Measurements from ENCODE around the gene RECK. TPM values are rescaled to one million over a fixed set of nuclear protein-coding genes. Genes with fewer than 3 reads are reported as not detected.

RECK gene
- total RNA-seq, 4 donors from 2014 or later, result 7.1 to 20.0 (median 18.6) TPM

- Histone ChIP-seq H3K36me3 (no peaks in the 10 kb centered on the region), H3K9me3 (no peaks in the 10 kb centered on the region), H3K27ac (no peak overlapping the region), H3K27me3 (no peaks in the 10 kb centered on the region), H3K4me3 (replicated peaks in 1 of 3) (no peak overlapping the region), H3K4me1 (peaks cover 16 to 17% of the 10 kb centered on the region in 2 donors)
- 93% methylated on average over 7 of the region's 7 CpGs for WGBS, 2 donors
- TF ChIP-seq POLR2A (IDR thresholded peaks at IDR 0.05) (no peak), CTCF (IDR thresholded peaks at IDR 0.05) (no peak)
- intact Hi-C loops (cut with DNase I), result no loop called here
- no peak for DNase-seq
Observed at GRCh38 chr9:36121971-36122370, 85.3 kb downstream of the RECK start.

GRCh38 chr9:36123515-36123914 is 86.8 kb downstream of the RECK start:
- H3K36me3 ChIP-seq, result no peaks in the 10 kb centered on the region
- DNase-seq, result no peak
- intact Hi-C loops (cut with DNase I), result no loop called here

GRCh38 chr9:36125062-36125855 is 88.5 kb downstream of the RECK start:
- intact Hi-C loops (cut with DNase I), result no loop called here
- DNase-seq, result no peak
- 82 to 85% methylated on average over 10 of the region's 10 CpGs for WGBS, 2 donors
- H3K4me1 ChIP-seq, result no peaks in the 10 kb centered on the region
- H3K27me3 ChIP-seq, result no peaks in the 10 kb centered on the region
- H3K9me3 ChIP-seq, result no peaks in the 10 kb centered on the region
- no peaks in the 10 kb centered on the region for H3K36me3 ChIP-seq
- no peak for TF ChIP-seq POLR2A (IDR thresholded peaks at IDR 0.05)
- TF ChIP-seq CTCF (IDR thresholded peaks at IDR 0.05), result no peak
- no peak overlapping the region for H3K4me3 ChIP-seq (replicated peaks in 1 of 3)
- no peak overlapping the region for H3K27ac ChIP-seq

More at GRCh38 chr9:36123515-36123914, 86.8 kb downstream of the RECK start:
- Histone ChIP-seq H3K27me3 (no peaks in the 10 kb centered on the region), H3K4me1 (peaks cover 11 to 12% of the 10 kb centered on the region in 2 donors), H3K27ac (no peak overlapping the region), H3K9me3 (no peaks in the 10 kb centered on the region), H3K4me3 (replicated peaks in 1 of 3) (no peak overlapping the region)
- WGBS, 2 donors, result 97 to 99% methylated on average over 2 of the region's 2 CpGs
- TF ChIP-seq POLR2A (IDR thresholded peaks at IDR 0.05), result no peak
- TF ChIP-seq CTCF (IDR thresholded peaks at IDR 0.05), result no peak

- Histone ChIP-seq H3K27ac (no peak overlapping the region), H3K9me3 (no peaks in the 10 kb centered on the region), H3K4me1 (no peaks in the 10 kb centered on the region), H3K27me3 (no peaks in the 10 kb centered on the region), H3K4me3 (replicated peaks in 1 of 3) (no peak overlapping the region), H3K36me3 (no peaks in the 10 kb centered on the region)
- TF ChIP-seq CTCF (IDR thresholded peaks at IDR 0.05) (no peak), POLR2A (IDR thresholded peaks at IDR 0.05) (no peak)
- WGBS, 2 donors, result 76 to 81% methylated on average over 5 to 7 of the region's 7 CpGs
- intact Hi-C loops (cut with DNase I), result no loop called here
- no peak for DNase-seq
Observed at GRCh38 chr9:36126016-36126730, 89.5 kb downstream of the RECK start.
